ENCODE measurements around the gene FKBP5.

The FKBP5 gene

DNA sequence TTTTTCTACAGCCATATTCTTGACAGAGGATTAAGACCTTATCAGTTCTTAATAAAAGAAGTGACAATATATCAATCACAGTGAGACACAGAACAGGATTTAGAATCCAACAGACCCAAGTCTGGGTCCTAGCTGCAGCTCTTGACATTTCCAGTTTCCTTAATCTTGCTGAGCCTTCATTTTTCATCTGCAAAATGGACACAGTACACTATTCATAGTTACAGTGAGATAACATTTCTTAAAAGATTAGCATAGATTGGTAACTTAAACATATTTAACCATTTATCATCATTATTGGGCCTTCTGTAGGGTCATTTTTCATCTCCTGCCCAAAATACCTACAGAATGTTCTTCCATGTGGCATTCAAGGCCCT lies 45.6 kb downstream of the FKBP5 start:
- H3K79me2 ChIP-seq (ENCODE audit: insufficient read depth, low read length), result peaks cover 51% of the 10 kb centered on the region
- H3K4me3 ChIP-seq (ENCODE audit: low read depth, low read length, poor library complexity, severe bottlenecking), result no peak overlapping the region
- peaks cover 72% of the 10 kb centered on the region for H3K36me3 ChIP-seq (ENCODE audit: insufficient read depth, low read length)
- no peaks in the 10 kb centered on the region for H3K4me1 ChIP-seq (ENCODE audit: insufficient read depth, low read length, severe bottlenecking)
- H4K20me1 ChIP-seq (ENCODE audit: insufficient read depth, low read length), result no peaks in the 10 kb centered on the region
- no peak overlapping the region for H3K4me2 ChIP-seq (ENCODE audit: low read length)
- H3F3A ChIP-seq (ENCODE audit: insufficient read depth, low read length), result no peaks in the 10 kb centered on the region
- no peaks in the 10 kb centered on the region for H3K27me3 ChIP-seq (ENCODE audit: insufficient read depth, low read length)
- H3K9me3 ChIP-seq (ENCODE audit: low read length), result no peaks in the 10 kb centered on the region
- no peak overlapping the region for H3K27ac ChIP-seq (ENCODE audit: low read depth, low read length, poor library complexity, severe bottlenecking)
- no peaks in the 10 kb centered on the region for H3K9me2 ChIP-seq (ENCODE audit: low read depth, low read length)
- TF ChIP-seq EZH2 (IDR thresholded peaks at IDR 0.05; ENCODE audit: borderline replicate concordance, low read length), result no peak
- TF ChIP-seq, protein P1, sequence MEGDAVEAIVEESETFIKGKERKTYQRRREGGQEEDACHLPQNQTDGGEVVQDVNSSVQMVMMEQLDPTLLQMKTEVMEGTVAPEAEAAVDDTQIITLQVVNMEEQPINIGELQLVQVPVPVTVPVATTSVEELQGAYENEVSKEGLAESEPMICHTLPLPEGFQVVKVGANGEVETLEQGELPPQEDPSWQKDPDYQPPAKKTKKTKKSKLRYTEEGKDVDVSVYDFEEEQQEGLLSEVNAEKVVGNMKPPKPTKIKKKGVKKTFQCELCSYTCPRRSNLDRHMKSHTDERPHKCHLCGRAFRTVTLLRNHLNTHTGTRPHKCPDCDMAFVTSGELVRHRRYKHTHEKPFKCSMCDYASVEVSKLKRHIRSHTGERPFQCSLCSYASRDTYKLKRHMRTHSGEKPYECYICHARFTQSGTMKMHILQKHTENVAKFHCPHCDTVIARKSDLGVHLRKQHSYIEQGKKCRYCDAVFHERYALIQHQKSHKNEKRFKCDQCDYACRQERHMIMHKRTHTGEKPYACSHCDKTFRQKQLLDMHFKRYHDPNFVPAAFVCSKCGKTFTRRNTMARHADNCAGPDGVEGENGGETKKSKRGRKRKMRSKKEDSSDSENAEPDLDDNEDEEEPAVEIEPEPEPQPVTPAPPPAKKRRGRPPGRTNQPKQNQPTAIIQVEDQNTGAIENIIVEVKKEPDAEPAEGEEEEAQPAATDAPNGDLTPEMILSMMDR (IDR thresholded peaks at IDR 0.05; ENCODE audit: low read length), result no peak
- no peak overlapping the region for H2AFZ ChIP-seq (ENCODE audit: low read length)
- H3K9ac ChIP-seq (ENCODE audit: low read length), result no peak overlapping the region

DNA sequence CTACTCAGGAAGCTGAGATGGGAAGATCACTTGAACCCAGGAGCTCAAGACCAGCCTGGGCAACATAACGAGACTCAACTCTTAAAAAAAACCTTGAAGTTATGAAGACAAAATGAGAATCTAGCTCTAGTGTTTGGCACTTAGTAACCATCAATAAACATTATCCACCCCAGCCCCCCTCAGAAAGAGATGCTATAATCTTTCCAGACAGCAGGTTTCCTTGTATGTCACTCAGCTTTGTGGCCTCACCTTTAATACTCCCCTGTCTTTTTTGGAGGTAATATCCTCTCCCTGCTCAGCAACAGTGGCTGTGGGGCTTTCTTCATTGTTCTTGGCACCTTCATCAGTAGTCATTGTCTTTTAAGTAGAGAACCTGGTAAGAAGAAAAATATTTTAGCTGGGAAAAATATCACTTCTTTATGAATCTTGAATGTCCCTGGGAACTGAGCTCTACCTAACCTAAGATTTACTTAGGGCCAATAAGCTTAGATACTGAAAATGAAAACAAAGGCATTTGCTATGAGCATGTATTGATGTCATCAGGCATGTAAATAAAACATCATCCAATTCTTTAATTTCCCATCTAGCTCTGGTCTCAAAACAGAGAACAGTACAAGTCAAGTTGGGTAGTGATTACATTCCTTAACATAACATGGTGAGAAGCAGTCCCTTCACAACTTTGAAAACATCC lies 46.1 kb downstream of the FKBP5 start:
- Histone ChIP-seq H3K4me2 (ENCODE audit: low read length) (no peak overlapping the region), H3K9me2 (ENCODE audit: low read depth, low read length) (no peaks in the 10 kb centered on the region), H3K27ac (ENCODE audit: low read depth, low read length, poor library complexity, severe bottlenecking) (no peak overlapping the region), H3K9ac (ENCODE audit: low read length) (no peak overlapping the region), H3F3A (ENCODE audit: insufficient read depth, low read length) (no peaks in the 10 kb centered on the region), H3K4me1 (ENCODE audit: insufficient read depth, low read length, severe bottlenecking) (no peaks in the 10 kb centered on the region), H4K20me1 (ENCODE audit: insufficient read depth, low read length) (no peaks in the 10 kb centered on the region), H3K79me2 (ENCODE audit: insufficient read depth, low read length) (peaks cover 46% of the 10 kb centered on the region), H3K36me3 (ENCODE audit: insufficient read depth, low read length) (peaks cover 77% of the 10 kb centered on the region), H3K4me3 (ENCODE audit: low read depth, low read length, poor library complexity, severe bottlenecking) (no peak overlapping the region), H3K9me3 (ENCODE audit: low read length) (no peaks in the 10 kb centered on the region), H3K27me3 (ENCODE audit: insufficient read depth, low read length) (no peaks in the 10 kb centered on the region), H2AFZ (ENCODE audit: low read length) (no peak overlapping the region)
- no peak for TF ChIP-seq EZH2 (IDR thresholded peaks at IDR 0.05; ENCODE audit: borderline replicate concordance, low read length)
- TF ChIP-seq, protein P1 (IDR thresholded peaks at IDR 0.05; ENCODE audit: low read length), result no peak

DNA sequence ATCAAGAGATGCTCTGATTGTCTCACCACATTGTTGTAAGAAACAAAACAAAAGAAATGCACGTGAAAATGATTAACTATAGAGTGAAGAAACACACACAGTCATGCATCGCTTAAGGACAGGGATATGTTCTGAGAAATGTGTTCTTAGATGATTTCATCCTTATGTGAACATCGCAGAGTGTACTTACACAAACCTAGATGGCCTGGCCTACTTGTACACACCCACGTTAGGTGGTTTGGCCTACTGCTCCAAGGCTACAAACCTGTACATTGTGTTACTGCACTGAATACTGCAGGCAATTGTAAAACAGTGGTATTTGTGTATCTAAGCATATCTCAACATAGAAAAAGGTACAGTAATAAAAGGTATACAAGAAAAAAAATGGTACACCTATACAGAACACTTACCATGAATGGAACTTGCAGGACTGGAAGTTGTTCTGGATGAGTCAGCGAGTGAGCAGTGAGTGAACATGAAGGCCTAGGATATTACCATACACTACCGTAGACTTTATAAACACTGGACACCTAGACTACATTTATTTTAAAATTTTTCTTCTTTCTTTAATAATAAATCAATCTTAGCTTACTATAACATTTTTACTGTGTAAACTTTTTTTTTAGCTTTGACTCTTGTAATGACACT lies 48.6 kb downstream of the FKBP5 start:
- Histone ChIP-seq H2AFZ (ENCODE audit: low read length) (no peak overlapping the region), H3K36me3 (ENCODE audit: insufficient read depth, low read length) (peaks cover 81% of the 10 kb centered on the region), H3K79me2 (ENCODE audit: insufficient read depth, low read length) (peaks cover 24% of the 10 kb centered on the region), H3K9me2 (ENCODE audit: low read depth, low read length) (no peaks in the 10 kb centered on the region), H3K4me2 (ENCODE audit: low read length) (no peak overlapping the region), H3K4me1 (ENCODE audit: insufficient read depth, low read length, severe bottlenecking) (peaks cover 5% of the 10 kb centered on the region), H4K20me1 (ENCODE audit: insufficient read depth, low read length) (no peaks in the 10 kb centered on the region), H3K4me3 (ENCODE audit: low read depth, low read length, poor library complexity, severe bottlenecking) (no peak overlapping the region), H3K27me3 (ENCODE audit: insufficient read depth, low read length) (no peaks in the 10 kb centered on the region), H3F3A (ENCODE audit: insufficient read depth, low read length) (no peaks in the 10 kb centered on the region), H3K9me3 (ENCODE audit: low read length) (no peaks in the 10 kb centered on the region), H3K9ac (ENCODE audit: low read length) (no peak overlapping the region), H3K27ac (ENCODE audit: low read depth, low read length, poor library complexity, severe bottlenecking) (no peak overlapping the region)
- TF ChIP-seq EZH2 (IDR thresholded peaks at IDR 0.05; ENCODE audit: borderline replicate concordance, low read length), result no peak
- TF ChIP-seq, protein P1 (IDR thresholded peaks at IDR 0.05; ENCODE audit: low read length), result no peak

Data from OCI-LY1 (cell line).